Kidney (tissue), 14 donors: Measurements from ENCODE around the gene LMBR1. TPM values are rescaled to one million over a fixed set of nuclear protein-coding genes. Genes with fewer than 3 reads are reported as not detected.

Experiments used
- DNase-seq, 5 donors: peaks; one replicate each; pipeline ENCODE4 v3.0.0-alpha.2; 2013 to 2020
- FAIRE-seq: peaks from 2 replicates; lab custom pipeline; 2012; peaks lifted over from hg19 to GRCh38; lab: Jason Lieb, UNC
- H3K27ac ChIP-seq, 2 donors: one replicate each; pipeline ENCODE4 v1.7.0; 2013; ENCODE audit warnings: low read depth in 2 of 2, low read length in 2 of 2, inconsistent platforms in 1 of 2
- H3K27me3 ChIP-seq: one replicate; pipeline ENCODE4 v1.7.1; 2013; ENCODE audit warnings: low read length, inconsistent platforms; ENCODE audit not compliant: control insufficient read depth, insufficient read depth
- H3K36me3 ChIP-seq, 3 donors: one replicate each; pipeline versions ENCODE4 v1.7.0 to v1.7.1; 2013; ENCODE audit warnings: low read length in 3 of 3, control low read depth in 1 of 3, inconsistent platforms in 1 of 3; ENCODE audit not compliant: insufficient read depth in 3 of 3, control insufficient read depth in 2 of 3
- H3K4me1 ChIP-seq, 3 donors: one replicate each; pipeline versions ENCODE4 v1.7.0 to v1.7.1; 2013; ENCODE audit warnings: low read length in 3 of 3, inconsistent platforms in 1 of 3, low read depth in 1 of 3; ENCODE audit not compliant: control insufficient read depth in 2 of 3, insufficient read depth in 2 of 3
- H3K4me3 ChIP-seq, 3 donors: one replicate each; pipeline versions ENCODE4 v1.7.0 to v1.8.1; 2013; ENCODE audit warnings: low read length in 3 of 3, control low read depth in 1 of 3, inconsistent platforms in 1 of 3
- H3K9ac ChIP-seq, 3 donors: one replicate each; pipeline versions ENCODE4 v1.7.0 to v1.7.1; 2013; ENCODE audit warnings: low read length in 3 of 3, control low read depth in 1 of 3, inconsistent platforms in 1 of 3
- H3K9me3 ChIP-seq, 3 donors: one replicate each; pipeline versions ENCODE4 v1.7.0 to v1.7.1; 2013; ENCODE audit warnings: low read length in 3 of 3, control low read depth in 1 of 3, inconsistent platforms in 1 of 3; ENCODE audit not compliant: control insufficient read depth in 2 of 3, insufficient read depth in 1 of 3
- intact Hi-C: fragments of 100-400 bp; cut with DNase I; formaldehyde crosslinking; loops from one replicate; pipeline ENCODE4 v1.11.1; 2022
- polyA plus RNA-seq: library from polyadenylated mRNA; stranded (reverse); fragments of 350-450 nt; fragmentation: Illumina TruSeq; extraction: RNeasy Lipid Tissue Mini Kit (QIAGEN cat#74804); gene quantifications from one replicate; pipeline ENCODE4 v1.2.3, GENCODE V29; 2014; ENCODE audit warnings: low read depth, low replicate concordance; ENCODE audit not compliant: insufficient read depth
- total RNA-seq: library from RNA; stranded (reverse); fragmentation: NEBNext Ultra II Directional; extraction: Animal tissue kit (Norgen Biotek cat#: 25700); gene quantifications from one replicate; pipeline ENCODE4 v1.2.1, GENCODE V29; 2021
- TF ChIP-seq, protein P1 (sequence below): IDR thresholded peaks from 3 replicates; pipeline ENCODE4 v1.5.1; 2012; ENCODE audit warnings: mild to moderate bottlenecking, moderate library complexity, borderline replicate concordance; ENCODE audit not compliant: insufficient read depth; ENCODE audit errors: extremely low read depth
- donor health status: control.
- donor health status: control.
- donor health status: control.
- donor health status: control.
- donor health status: control.
- donor health status: DM: yes; HTN: yes; CAD: no.
- donor health status: Normal renal cell carcinoma (clear cell type).

Gene LMBR1
- total and polyA plus RNA-seq, 2 donors from 2014 or later: 19.6 to 82.6 TPM

DNA sequence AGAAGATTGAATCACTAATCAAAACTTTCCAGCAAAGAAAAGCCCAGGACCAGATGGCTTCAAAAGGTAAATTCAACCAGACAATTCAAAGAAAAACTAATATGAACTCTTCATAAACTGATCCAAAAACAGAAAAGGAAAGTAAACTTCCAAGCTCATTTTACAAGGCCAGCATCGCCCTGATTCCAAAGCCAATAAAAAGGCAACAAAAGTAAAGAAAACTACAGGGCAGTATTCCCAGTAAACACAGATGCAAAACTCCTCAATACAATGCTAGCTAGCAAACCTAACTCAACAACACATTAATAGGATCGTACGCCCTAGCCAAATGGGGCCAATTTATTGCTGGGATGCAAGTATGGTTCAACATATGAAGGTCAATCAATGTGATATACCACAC, 199.4 kb downstream of the LMBR1 start:
- intact Hi-C loops: no loop called here
- Histone ChIP-seq H3K4me3 (no peak overlapping the region), H3K4me1 (no peaks in the 10 kb centered on the region), H3K27ac (no peak overlapping the region), H3K9ac (no peak overlapping the region), H3K9me3 (peaks cover 0 to 8% (median 0%) of the 10 kb centered on the region in 3 donors), H3K36me3 (peaks cover 0 to 2% (median 0%) of the 10 kb centered on the region in 3 donors), H3K27me3 (no peaks in the 10 kb centered on the region)
- DNase-seq (no peak), FAIRE-seq (no peak)
- TF ChIP-seq, protein P1, sequence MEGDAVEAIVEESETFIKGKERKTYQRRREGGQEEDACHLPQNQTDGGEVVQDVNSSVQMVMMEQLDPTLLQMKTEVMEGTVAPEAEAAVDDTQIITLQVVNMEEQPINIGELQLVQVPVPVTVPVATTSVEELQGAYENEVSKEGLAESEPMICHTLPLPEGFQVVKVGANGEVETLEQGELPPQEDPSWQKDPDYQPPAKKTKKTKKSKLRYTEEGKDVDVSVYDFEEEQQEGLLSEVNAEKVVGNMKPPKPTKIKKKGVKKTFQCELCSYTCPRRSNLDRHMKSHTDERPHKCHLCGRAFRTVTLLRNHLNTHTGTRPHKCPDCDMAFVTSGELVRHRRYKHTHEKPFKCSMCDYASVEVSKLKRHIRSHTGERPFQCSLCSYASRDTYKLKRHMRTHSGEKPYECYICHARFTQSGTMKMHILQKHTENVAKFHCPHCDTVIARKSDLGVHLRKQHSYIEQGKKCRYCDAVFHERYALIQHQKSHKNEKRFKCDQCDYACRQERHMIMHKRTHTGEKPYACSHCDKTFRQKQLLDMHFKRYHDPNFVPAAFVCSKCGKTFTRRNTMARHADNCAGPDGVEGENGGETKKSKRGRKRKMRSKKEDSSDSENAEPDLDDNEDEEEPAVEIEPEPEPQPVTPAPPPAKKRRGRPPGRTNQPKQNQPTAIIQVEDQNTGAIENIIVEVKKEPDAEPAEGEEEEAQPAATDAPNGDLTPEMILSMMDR: no peak

DNA sequence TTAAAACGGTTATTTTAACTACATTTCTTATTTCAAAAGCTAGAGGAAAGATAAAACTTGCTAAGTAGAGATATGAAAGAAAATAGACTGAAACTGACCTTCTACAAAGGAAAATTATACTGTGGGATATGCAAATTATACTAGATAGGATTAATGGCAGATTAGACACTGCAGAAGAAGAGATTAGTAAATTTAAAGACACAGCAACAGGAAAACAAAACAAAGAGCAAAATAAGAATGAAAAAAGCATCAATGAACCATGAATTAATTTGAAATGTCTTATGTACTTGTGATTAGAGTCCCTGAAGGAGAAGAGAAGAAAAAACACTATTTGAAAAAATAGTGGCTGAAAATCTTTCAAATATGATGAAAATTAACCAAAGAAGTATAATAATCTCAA, 200.1 kb downstream of the LMBR1 start:
- Histone ChIP-seq H3K9me3 (peaks cover 0 to 5% (median 0%) of the 10 kb centered on the region in 3 donors), H3K27me3 (no peaks in the 10 kb centered on the region), H3K36me3 (peaks cover 0 to 2% (median 0%) of the 10 kb centered on the region in 3 donors), H3K4me3 (no peak overlapping the region), H3K27ac (no peak overlapping the region), H3K9ac (no peak overlapping the region), H3K4me1 (no peaks in the 10 kb centered on the region)
- TF ChIP-seq, protein P1: no peak
- no peak for FAIRE-seq
- intact Hi-C loops: no loop called here
- DNase-seq: no peak

DNA sequence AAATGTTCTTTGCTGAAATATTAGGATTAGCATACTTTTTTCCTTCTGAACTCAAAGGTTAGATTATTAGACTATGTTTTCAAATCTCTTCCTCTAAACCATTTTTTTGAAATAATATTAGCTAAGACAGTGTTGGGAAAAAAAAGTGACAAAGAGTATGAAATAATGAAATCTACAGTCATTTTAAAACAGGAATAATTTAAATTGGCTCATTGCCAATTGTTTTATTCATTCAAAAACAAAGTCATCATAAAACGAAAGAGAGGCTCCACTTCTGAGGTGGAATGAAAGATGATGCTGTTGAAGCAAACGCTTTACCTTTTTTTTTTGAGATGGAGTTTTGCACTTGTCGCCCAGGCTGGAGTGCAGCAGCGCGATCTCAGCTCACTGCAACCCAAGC, 201.2 kb downstream of the LMBR1 start:
- Histone ChIP-seq H3K36me3 (peaks cover 0 to 2% (median 0%) of the 10 kb centered on the region in 3 donors), H3K9me3 (no peaks in the 10 kb centered on the region), H3K4me1 (no peaks in the 10 kb centered on the region), H3K27me3 (no peaks in the 10 kb centered on the region), H3K27ac (no peak overlapping the region), H3K9ac (no peak overlapping the region), H3K4me3 (no peak overlapping the region)
- FAIRE-seq (no peak), DNase-seq (no peak)
- intact Hi-C loops: no loop called here
- TF ChIP-seq, protein P1: no peak

DNA sequence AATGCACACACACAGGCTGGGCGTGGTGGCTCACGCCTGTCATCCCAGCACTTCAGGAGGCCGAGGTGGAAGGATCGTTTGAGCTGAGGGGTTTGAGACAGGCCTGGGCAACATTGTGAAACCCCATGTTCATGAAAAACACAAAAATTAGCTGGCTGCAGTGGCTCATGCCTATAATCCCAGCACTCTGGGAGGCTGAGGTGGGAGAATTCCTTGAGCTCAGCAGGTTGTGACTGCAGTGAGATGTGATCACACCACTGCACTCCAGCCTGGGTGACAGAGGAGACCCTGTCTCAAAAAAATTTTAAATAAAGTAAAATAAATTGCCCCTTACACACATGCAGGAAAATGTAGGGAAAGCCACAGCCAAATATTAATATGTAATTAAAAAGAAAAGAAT, 208.3 kb downstream of the LMBR1 start:
- FAIRE-seq (no peak), DNase-seq (peak in 3 of 5 donors; percentile 62 to 76 (median 68))
- TF ChIP-seq, protein P1: no peak
- Histone ChIP-seq H3K9me3 (no peaks in the 10 kb centered on the region), H3K27me3 (no peaks in the 10 kb centered on the region), H3K36me3 (no peaks in the 10 kb centered on the region), H3K9ac (no peak overlapping the region), H3K27ac (no peak overlapping the region), H3K4me3 (no peak overlapping the region), H3K4me1 (no peaks in the 10 kb centered on the region)
- intact Hi-C loops: no loop called here
